Stimulated activated CD8-positive, alpha-beta memory T cell treated with anti-CD3 and anti-CD28 coated beads, Interleukin-15, amount 100 ng/mL, for 1 hour (primary cell): ENCODE measurements around the gene NCK2.

Source experiments
- DNase-seq: peaks from one replicate; pipeline ENCODE4 v3.0.0-alpha.2; 2020; ENCODE audit warnings: low read depth

Gene NCK2

GRCh38 chr2:105744909-105745853 is at the start of gene NCK2:
Gene NCK2 (plus strand): TSS chr2:105744912. CDS start chr2:105855064, 110,152 bp downstream.
- DNase-seq: no peak

- DNase-seq: no peak
Observed at GRCh38 chr2:105697781-105698449, 46.8 kb upstream of the NCK2 start.

GRCh38 chr2:105698820-105699219 is 45.9 kb upstream of the NCK2 start:
- DNase-seq: no peak

GRCh38 chr2:105701042-105701441 is 43.7 kb upstream of the NCK2 start:
- no peak for DNase-seq

- DNase-seq: no peak
Observed at GRCh38 chr2:105708697-105709096, 36.0 kb upstream of the NCK2 start.

GRCh38 chr2:105711394-105711793 is 33.3 kb upstream of the NCK2 start:
- DNase-seq: no peak

GRCh38 chr2:105712166-105712915 is 32.4 kb upstream of the NCK2 start:
- DNase-seq: no peak

GRCh38 chr2:105712981-105713596 is 31.6 kb upstream of the NCK2 start:
- no peak for DNase-seq

GRCh38 chr2:105714141-105714540 is 30.6 kb upstream of the NCK2 start:
- no peak for DNase-seq

- DNase-seq: no peak
Observed at GRCh38 chr2:105718846-105719481, 25.7 kb upstream of the NCK2 start.

GRCh38 chr2:105721991-105722511 is 22.7 kb upstream of the NCK2 start:
- no peak for DNase-seq

- DNase-seq: no peak
Observed at GRCh38 chr2:105722726-105723297, 21.9 kb upstream of the NCK2 start.

- no peak for DNase-seq
Observed at GRCh38 chr2:105723431-105723830, 21.3 kb upstream of the NCK2 start.

GRCh38 chr2:105725388-105725787 is 19.3 kb upstream of the NCK2 start:
- no peak for DNase-seq

- DNase-seq: no peak
Observed at GRCh38 chr2:105730170-105730569, 14.5 kb upstream of the NCK2 start.

GRCh38 chr2:105731511-105731910 is 13.2 kb upstream of the NCK2 start:
- no peak for DNase-seq

- DNase-seq: no peak
Observed at GRCh38 chr2:105732101-105732500, 12.6 kb upstream of the NCK2 start.

- no peak for DNase-seq
Observed at GRCh38 chr2:105732955-105733607, 11.6 kb upstream of the NCK2 start.

GRCh38 chr2:105733875-105734274 is 10.8 kb upstream of the NCK2 start:
- DNase-seq: no peak

GRCh38 chr2:105734762-105735538 is 9.8 kb upstream of the NCK2 start:
- no peak for DNase-seq
